GM23248 (cell line): Measurements from ENCODE around the gene SYT2. TPM values are rescaled to one million over a fixed set of nuclear protein-coding genes. Genes with fewer than 3 reads are reported as not detected.
A peak's percentile ranks its signal among the peaks of the same experiment; 100 is the strongest.

Experiments used
- DNase-seq: peaks from one replicate; pipeline ENCODE4 v3.0.0-alpha.2; 2015
- H2AFZ ChIP-seq: fragments of 200-600 bp; sonication (generic); 2 replicates; pipeline ENCODE4 v1.6.1; 2016; ENCODE audit warnings: antibody characterized with exemption
- H3F3A ChIP-seq: fragments of 200-600 bp; sonication (generic); 2 replicates; pipeline ENCODE4 v1.6.1; 2016; ENCODE audit warnings: mild to moderate bottlenecking, antibody characterized with exemption, mixed run types; ENCODE audit not compliant: insufficient read depth
- H3K27ac ChIP-seq: fragments of 200-600 bp; sonication (generic); 2 replicates; pipeline ENCODE4 v1.5.1; 2016; ENCODE audit warnings: mild to moderate bottlenecking
- H3K27me3 ChIP-seq: fragments of 200-600 bp; sonication (generic); replicated peaks from 2 replicates; pipeline ENCODE4 v1.6.1; 2016; ENCODE audit warnings: mild to moderate bottlenecking; ENCODE audit not compliant: insufficient read depth
- H3K36me3 ChIP-seq: fragments of 200-600 bp; sonication (generic); 2 replicates; pipeline ENCODE4 v1.6.1; 2016; ENCODE audit warnings: low read depth, mild to moderate bottlenecking
- H3K4me1 ChIP-seq: fragments of 200-600 bp; sonication (generic); 2 replicates; pipeline ENCODE4 v1.6.1; 2016; ENCODE audit warnings: mild to moderate bottlenecking; ENCODE audit not compliant: insufficient read depth
- H3K4me2 ChIP-seq: fragments of 200-600 bp; sonication (generic); one replicate; pipeline ENCODE4 v1.6.1; 2016; ENCODE audit warnings: mild to moderate bottlenecking; ENCODE audit not compliant: unreplicated experiment
- H3K4me3 ChIP-seq: fragments of 200-600 bp; sonication (generic); 2 replicates; pipeline ENCODE4 v1.5.1; 2016; ENCODE audit warnings: mild to moderate bottlenecking
- H3K79me2 ChIP-seq: fragments of 200-600 bp; sonication (generic); 2 replicates; pipeline ENCODE4 v1.6.1; 2016; ENCODE audit warnings: mild to moderate bottlenecking; ENCODE audit not compliant: insufficient read depth
- H3K9ac ChIP-seq: fragments of 200-600 bp; sonication (generic); 2 replicates; pipeline ENCODE4 v1.6.1; 2016; ENCODE audit warnings: mild to moderate bottlenecking
- H3K9me2 ChIP-seq: fragments of 200-600 bp; sonication (generic); 2 replicates; pipeline ENCODE4 v1.6.1; 2016; ENCODE audit warnings: mixed run types, mild to moderate bottlenecking, moderate library complexity; ENCODE audit not compliant: insufficient read depth
- H3K9me3 ChIP-seq: fragments of 200-600 bp; sonication (generic); one replicate; pipeline ENCODE4 v1.6.1; 2017; ENCODE audit warnings: low read depth
- H4K20me1 ChIP-seq: fragments of 200-600 bp; sonication (generic); 2 replicates; pipeline ENCODE4 v1.6.0; 2016; ENCODE audit not compliant: insufficient read depth
- EZH2 ChIP-seq: fragments of 200-600 bp; sonication (generic); IDR thresholded peaks from 2 replicates; pipeline ENCODE4 v1.6.1; 2018; ENCODE audit warnings: antibody characterized with exemption, mild to moderate bottlenecking; ENCODE audit not compliant: insufficient read depth, poor library complexity, severe bottlenecking
- EZH2phosphoT487 ChIP-seq: fragments of 200-600 bp; sonication (generic); IDR thresholded peaks from 2 replicates; pipeline ENCODE4 v1.6.1; 2018; ENCODE audit warnings: antibody characterized with exemption, moderate library complexity, mild to moderate bottlenecking, low read depth; ENCODE audit not compliant: insufficient read depth
- WGBS, 2 experiments: methylation state at CpG; one replicate each; pipeline ENCODE4 v1.1.6; 2015 to 2017; ENCODE audit warnings: low lambda C conversion rate in 2 of 2, low coverage in 1 of 2; ENCODE audit errors: missing lambda C conversion rate in 2 of 2; 5-methylcytosine and 5-hydroxymethylcytosine counted together
- in situ Hi-C: fragments of 300-500 bp; cut with MboI; formaldehyde crosslinking; loops from 2 replicates; pipeline ENCODE4 v1.15.0; 2020
- polyA plus RNA-seq: library from polyadenylated mRNA; unstranded; fragments of >200 nt; fragmentation: Nextera tagmentation; extraction: Ambion mirVana; gene quantifications from 2 replicates; pipeline ENCODE4 v1.2.1, GENCODE V29; 2016
- total RNA-seq: library from RNA; depleted of rRNA; stranded (reverse); fragments of >200 nt; shearing (Covaris generic); gene quantifications from 2 replicates; pipeline ENCODE4 v1.2.3, GENCODE V29; 2014

SYT2 gene
- total and polyA plus RNA-seq, 2 experiments from 2014 or later: 0.05 TPM; not detected in 1

GRCh38 chr1:202568826-202569225 is 141.4 kb downstream of the SYT2 start:
- H3K36me3 ChIP-seq: no peaks in the 10 kb centered on the region
- H3K9ac ChIP-seq: no peak overlapping the region
- no peaks in the 10 kb centered on the region for H3K27me3 ChIP-seq
- peak; percentile 46 for DNase-seq
- H2AFZ ChIP-seq: no peak overlapping the region
- H3K4me1 ChIP-seq: peaks cover 36% of the 10 kb centered on the region
- H3F3A ChIP-seq: peaks cover 29% of the 10 kb centered on the region
- H3K9me3 ChIP-seq: no peaks in the 10 kb centered on the region
- no peaks in the 10 kb centered on the region for H3K79me2 ChIP-seq
- H3K4me3 ChIP-seq: no peak overlapping the region
- WGBS, 2 experiments: 77% methylated on average over 4 of the region's 4 CpGs
- in situ Hi-C loops: no loop called here
- TF ChIP-seq EZH2 (no peak), EZH2phosphoT487 (no peak)
- no peaks in the 10 kb centered on the region for H3K9me2 ChIP-seq
- H3K27ac ChIP-seq: no peak overlapping the region
- peak overlapping the region; percentile 46 for H3K4me2 ChIP-seq
- H4K20me1 ChIP-seq: no peaks in the 10 kb centered on the region

- Histone ChIP-seq H3K27me3 (no peaks in the 10 kb centered on the region), H3K36me3 (no peaks in the 10 kb centered on the region), H3K4me1 (peaks cover 36% of the 10 kb centered on the region), H3F3A (peaks cover 29% of the 10 kb centered on the region), H4K20me1 (no peaks in the 10 kb centered on the region), H3K9me3 (no peaks in the 10 kb centered on the region), H3K79me2 (no peaks in the 10 kb centered on the region), H3K4me3 (no peak overlapping the region), H3K27ac (peak overlapping the region; percentile 19; the same call in 1 of the 2 replicates), H2AFZ (no peak overlapping the region), H3K9me2 (no peaks in the 10 kb centered on the region), H3K9ac (no peak overlapping the region), H3K4me2 (peak overlapping the region; percentile 46)
- WGBS, 2 experiments: 7% methylated on average over 2 of the region's 2 CpGs
- in situ Hi-C loops: no loop called here
- DNase-seq: peak; percentile 15
- TF ChIP-seq EZH2phosphoT487 (no peak), EZH2 (no peak)
These were observed 141.8 kb downstream of the SYT2 start for GRCh38 chr1:202568410-202568809.

GRCh38 chr1:202567738-202568137 is 142.5 kb downstream of the SYT2 start:
- DNase-seq: peak; percentile 64
- peaks cover 29% of the 10 kb centered on the region for H3F3A ChIP-seq

GRCh38 chr1:202565890-202566602 is 144.2 kb downstream of the SYT2 start:
- H3F3A ChIP-seq: peaks cover 29% of the 10 kb centered on the region
- H4K20me1 ChIP-seq: no peaks in the 10 kb centered on the region
- no peaks in the 10 kb centered on the region for H3K36me3 ChIP-seq
- no peak overlapping the region for H3K4me2 ChIP-seq
- in situ Hi-C loops: no loop called here
- H3K79me2 ChIP-seq: no peaks in the 10 kb centered on the region
- no peak overlapping the region for H3K9ac ChIP-seq
- no peak for DNase-seq
- TF ChIP-seq EZH2phosphoT487 (no peak), EZH2 (no peak)
- H3K9me3 ChIP-seq: no peaks in the 10 kb centered on the region
- no peaks in the 10 kb centered on the region for H3K27me3 ChIP-seq
- no peaks in the 10 kb centered on the region for H3K9me2 ChIP-seq
- WGBS, 2 experiments: 51 to 61% methylated on average over 2 of the region's 2 CpGs
- no peak overlapping the region for H3K4me3 ChIP-seq
- H3K27ac ChIP-seq: no peak overlapping the region
- no peak overlapping the region for H2AFZ ChIP-seq
- peaks cover 40% of the 10 kb centered on the region for H3K4me1 ChIP-seq

More at GRCh38 chr1:202567738-202568137, 142.5 kb downstream of the SYT2 start:
- no peaks in the 10 kb centered on the region for H3K9me3 ChIP-seq
- no peaks in the 10 kb centered on the region for H4K20me1 ChIP-seq
- peak overlapping the region; percentile 19; the same call in 1 of the 2 replicates for H3K27ac ChIP-seq
- WGBS, 2 experiments: 24 to 29% methylated on average over 4 of the region's 4 CpGs
- TF ChIP-seq EZH2phosphoT487 (no peak), EZH2 (no peak)
- H3K4me2 ChIP-seq: peak overlapping the region; percentile 46
- H3K36me3 ChIP-seq: no peaks in the 10 kb centered on the region
- in situ Hi-C loops: no loop called here
- no peaks in the 10 kb centered on the region for H3K79me2 ChIP-seq
- H3K4me1 ChIP-seq: peaks cover 36% of the 10 kb centered on the region
- no peaks in the 10 kb centered on the region for H3K27me3 ChIP-seq
- 0 out of 2 replicates have a peak overlapping the region, but pooled peaks have one; percentile 9 for H2AFZ ChIP-seq
- no peaks in the 10 kb centered on the region for H3K9me2 ChIP-seq
- H3K9ac ChIP-seq: no peak overlapping the region
- H3K4me3 ChIP-seq: no peak overlapping the region
